Naive thymus-derived CD4-positive, alpha-beta T cell (primary cell): ENCODE results near the gene RSF1. TPM values are rescaled to one million over a fixed set of nuclear protein-coding genes. Genes with fewer than 3 reads are reported as not detected.
A peak's percentile ranks its signal among the peaks of the same experiment; 100 is the strongest.

ENCODE experiments used
- ATAC-seq: fragments of 150-1000 bp; cut with Tn5 transposase; 2 replicates; pipeline ENCODE4 v1.10.0; 2021; ENCODE audit warnings: mild to moderate bottlenecking, moderate library complexity
- CTCF ChIA-PET: fragments of 350-600 bp; sonication (Branson Sonifier 250); formaldehyde crosslinking; loops from one replicate; lab custom pipeline; 2021; ENCODE audit warnings: antibody characterized with exemption; lab: Charles Lee
- POLR2A ChIA-PET: fragments of 350-600 bp; sonication (Branson Sonifier 250); formaldehyde crosslinking; loops from one replicate; lab custom pipeline; 2021; ENCODE audit warnings: antibody characterized with exemption, inconsistent platforms; lab: Charles Lee
- DNase-seq, 9 donors: peaks; one replicate each; pipeline versions ENCODE4 v3.0.0 to v3.0.0-alpha.2; 2020 to 2022; ENCODE audit warnings: mixed read lengths in 1 of 9
- H3K27ac ChIP-seq: one replicate; pipeline ENCODE4 v1.7.0; 2013; ENCODE audit warnings: mild to moderate bottlenecking, low read depth, low read length, moderate library complexity
- H3K27me3 ChIP-seq, 2 donors: one replicate each; pipeline ENCODE4 v1.7.0; 2013; ENCODE audit warnings: low read length in 2 of 2, mild to moderate bottlenecking in 2 of 2, moderate library complexity in 2 of 2; ENCODE audit not compliant: control insufficient read depth in 2 of 2, insufficient read depth in 2 of 2
- H3K36me3 ChIP-seq, 3 experiments: 1 replicate in 2 of 3; 2 replicates in 1 of 3; pipeline ENCODE4 v1.7.0; 2013; ENCODE audit warnings: low read length in 3 of 3, mild to moderate bottlenecking in 3 of 3, moderate library complexity in 1 of 3; ENCODE audit not compliant: insufficient read depth in 3 of 3, control insufficient read depth in 2 of 3
- H3K4me1 ChIP-seq, 2 donors: one replicate each; pipeline ENCODE4 v1.7.0; 2013; ENCODE audit warnings: low read length in 2 of 2, mild to moderate bottlenecking in 2 of 2, moderate library complexity in 1 of 2; ENCODE audit not compliant: control insufficient read depth in 2 of 2, insufficient read depth in 2 of 2
- H3K4me3 ChIP-seq: 2 replicates; pipeline ENCODE4 v1.7.0; 2013; ENCODE audit warnings: mild to moderate bottlenecking, low read length
- H3K9me3 ChIP-seq, 3 experiments: 1 replicate in 2 of 3; 2 replicates in 1 of 3; pipeline ENCODE4 v1.7.0; 2013; ENCODE audit warnings: low read length in 3 of 3; ENCODE audit not compliant: control insufficient read depth in 2 of 3
- H3K27ac Mint-ChIP-seq, 9 donors: one replicate each; pipeline ENCODE4 v1.8.0; 2020 to 2022; ENCODE audit warnings: mixed read lengths in 9 of 9, mild to moderate bottlenecking in 8 of 9, moderate library complexity in 5 of 9, inconsistent platforms in 2 of 9
- H3K27me3 Mint-ChIP-seq, 5 donors: one replicate each; pipeline ENCODE4 v1.8.0; 2021 to 2022; ENCODE audit warnings: mixed read lengths in 5 of 5, mild to moderate bottlenecking in 1 of 5
- H3K36me3 Mint-ChIP-seq, 5 donors: one replicate each; pipeline ENCODE4 v1.8.0; 2020 to 2022; ENCODE audit warnings: mixed read lengths in 5 of 5, mild to moderate bottlenecking in 3 of 5, inconsistent platforms in 1 of 5
- H3K4me1 Mint-ChIP-seq, 7 donors: one replicate each; pipeline ENCODE4 v1.8.0; 2020 to 2022; ENCODE audit warnings: mixed read lengths in 7 of 7, mild to moderate bottlenecking in 3 of 7, inconsistent platforms in 1 of 7
- H3K4me3 Mint-ChIP-seq, 10 donors: one replicate each; pipeline ENCODE4 v1.8.0; 2020 to 2022; ENCODE audit warnings: mild to moderate bottlenecking in 10 of 10, mixed read lengths in 10 of 10, moderate library complexity in 6 of 10, inconsistent platforms in 2 of 10
- H3K9me3 Mint-ChIP-seq, 11 donors: one replicate each; pipeline ENCODE4 v1.8.0; 2020 to 2022; ENCODE audit warnings: mixed read lengths in 11 of 11, mild to moderate bottlenecking in 4 of 11, inconsistent platforms in 1 of 11, moderate library complexity in 1 of 11
- intact Hi-C, 2 donors: fragments of 100-400 bp; cut with micrococcal nuclease; formaldehyde crosslinking; loops; one replicate each; pipeline ENCODE4 v1.15.1; 2023
- polyA plus RNA-seq, 2 donors: library from polyadenylated mRNA; unstranded; fragments of 300-500 nt; fragmentation: Illumina TruSeq; gene quantifications; one replicate each; pipeline ENCODE4 v1.2.3, GENCODE V29; 2021
- total RNA-seq, 6 experiments: library from RNA in 5 of 6; stranded (reverse) in 5 of 6; gene quantifications; 1 replicate in 5 of 6; 2 replicates in 1 of 6; pipeline ENCODE4 v1.2.3 and lab custom pipeline; 2021 to 2026

The RSF1 gene
- total and polyA plus RNA-seq, 7 experiments from 2014 or later: 33.3 to 113 (median 83.5) TPM

GRCh38 chr11:77747381-77747969 lies 73.0 kb downstream of the RSF1 start:
- intact Hi-C loops: no loop called here
- CTCF ChIA-PET: no interaction called here
- no peak overlapping the region for H3K27ac ChIP-seq
- H3K36me3 ChIP-seq: no peaks in the 10 kb centered on the region
- H3K27me3 ChIP-seq: no peaks in the 10 kb centered on the region
- H3K4me1 Mint-ChIP-seq: peaks cover 5 to 43% (median 30%) of the 10 kb centered on the region in 7 donors
- H3K9me3 Mint-ChIP-seq: no peaks in the 10 kb centered on the region
- DNase-seq (no peak), ATAC-seq (no peak)
- no peak overlapping the region for H3K4me3 ChIP-seq
- peaks cover 0 to 36% (median 29%) of the 10 kb centered on the region in 5 donors for H3K36me3 Mint-ChIP-seq
- no peaks in the 10 kb centered on the region for H3K9me3 ChIP-seq
- H3K27ac Mint-ChIP-seq: no peak overlapping the region
- H3K27me3 Mint-ChIP-seq: no peaks in the 10 kb centered on the region
- POLR2A ChIA-PET: no interaction called here
- no peaks in the 10 kb centered on the region for H3K4me1 ChIP-seq
- H3K4me3 Mint-ChIP-seq: no peak overlapping the region

- H3K27ac Mint-ChIP-seq: no peak overlapping the region
- H3K36me3 ChIP-seq: peaks cover 0 to 69% (median 9%) of the 10 kb centered on the region in 3 experiments
- no peak overlapping the region for H3K4me3 ChIP-seq
- intact Hi-C loops: no loop called here
- peaks cover 14 to 66% (median 58%) of the 10 kb centered on the region in 5 donors for H3K36me3 Mint-ChIP-seq
- H3K4me1 Mint-ChIP-seq: peaks cover 0 to 5% (median 0%) of the 10 kb centered on the region in 7 donors
- no peak for DNase-seq
- H3K9me3 Mint-ChIP-seq: peaks cover 0 to 12% (median 6%) of the 10 kb centered on the region in 11 donors
- peaks cover 0 to under 1% (median 0%) of the 10 kb centered on the region in 3 experiments for H3K9me3 ChIP-seq
- no peaks in the 10 kb centered on the region for H3K27me3 Mint-ChIP-seq
- POLR2A ChIA-PET: no interaction called here
- no peak overlapping the region for H3K27ac ChIP-seq
- no peak overlapping the region for H3K4me3 Mint-ChIP-seq
- H3K27me3 ChIP-seq: no peaks in the 10 kb centered on the region
- no peak for ATAC-seq
- CTCF ChIA-PET: no interaction called here
- H3K4me1 ChIP-seq: no peaks in the 10 kb centered on the region
These were observed 84.0 kb downstream of the RSF1 start for GRCh38 chr11:77736473-77736872.

- ATAC-seq (no peak), DNase-seq (no peak)
- no peaks in the 10 kb centered on the region for H3K27me3 Mint-ChIP-seq
- Histone ChIP-seq H3K27me3 (no peaks in the 10 kb centered on the region), H3K9me3 (peaks cover 0 to 10% (median 0%) of the 10 kb centered on the region in 3 experiments), H3K4me3 (no peak overlapping the region), H3K36me3 (peaks cover 0 to 65% (median 0%) of the 10 kb centered on the region in 3 experiments), H3K27ac (no peak overlapping the region), H3K4me1 (no peaks in the 10 kb centered on the region)
- H3K36me3 Mint-ChIP-seq: peaks cover 20 to 72% (median 63%) of the 10 kb centered on the region in 5 donors
- H3K27ac Mint-ChIP-seq: no peak overlapping the region
- POLR2A ChIA-PET: no interaction called here
- intact Hi-C loops: no loop called here
- H3K9me3 Mint-ChIP-seq: peaks cover 3 to 21% (median 13%) of the 10 kb centered on the region in 11 donors
- CTCF ChIA-PET: no interaction called here
- H3K4me1 Mint-ChIP-seq: peaks cover 0 to 8% (median 3%) of the 10 kb centered on the region in 7 donors
- no peak overlapping the region for H3K4me3 Mint-ChIP-seq
These were observed 85.6 kb downstream of the RSF1 start for GRCh38 chr11:77734890-77735289.

DNA sequence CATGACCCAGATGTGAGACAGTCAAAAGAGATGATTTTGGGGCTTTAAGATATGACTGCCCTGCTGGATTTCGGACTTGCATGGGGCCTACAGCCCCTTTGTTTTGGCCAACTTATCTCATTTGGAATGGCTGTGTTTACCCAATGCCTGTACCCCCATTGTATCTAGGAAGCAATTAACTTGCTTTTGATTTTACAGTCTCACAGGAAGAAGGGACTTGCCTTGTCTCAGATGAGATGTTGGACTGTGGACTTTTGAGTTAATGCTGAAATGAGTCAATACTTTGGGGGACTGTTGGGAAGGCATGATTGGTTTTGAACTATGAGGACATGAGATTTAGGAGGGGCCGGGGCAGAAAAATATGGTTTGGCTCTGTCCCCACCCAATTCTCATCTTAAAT lies 88.4 kb downstream of the RSF1 start:
- H3K4me3 ChIP-seq: no peak overlapping the region
- peaks cover 0 to 46% (median 0%) of the 10 kb centered on the region in 3 experiments for H3K36me3 ChIP-seq
- Mint-ChIP-seq H3K27me3 (no peaks in the 10 kb centered on the region), H3K27ac (no peak overlapping the region), H3K4me1 (peaks cover 0 to 8% (median 5%) of the 10 kb centered on the region in 7 donors), H3K36me3 (peaks cover 20 to 66% (median 58%) of the 10 kb centered on the region in 5 donors), H3K4me3 (no peak overlapping the region), H3K9me3 (peaks cover 3 to 21% (median 13%) of the 10 kb centered on the region in 11 donors)
- no peaks in the 10 kb centered on the region for H3K27me3 ChIP-seq
- no peak for ATAC-seq
- no peak overlapping the region for H3K27ac ChIP-seq
- ChIA-PET CTCF (no interaction called here), POLR2A (no interaction called here)
- DNase-seq: no peak
- intact Hi-C loops: no loop called here
- peaks cover 0 to 10% (median 0%) of the 10 kb centered on the region in 3 experiments for H3K9me3 ChIP-seq
- H3K4me1 ChIP-seq: no peaks in the 10 kb centered on the region

DNA sequence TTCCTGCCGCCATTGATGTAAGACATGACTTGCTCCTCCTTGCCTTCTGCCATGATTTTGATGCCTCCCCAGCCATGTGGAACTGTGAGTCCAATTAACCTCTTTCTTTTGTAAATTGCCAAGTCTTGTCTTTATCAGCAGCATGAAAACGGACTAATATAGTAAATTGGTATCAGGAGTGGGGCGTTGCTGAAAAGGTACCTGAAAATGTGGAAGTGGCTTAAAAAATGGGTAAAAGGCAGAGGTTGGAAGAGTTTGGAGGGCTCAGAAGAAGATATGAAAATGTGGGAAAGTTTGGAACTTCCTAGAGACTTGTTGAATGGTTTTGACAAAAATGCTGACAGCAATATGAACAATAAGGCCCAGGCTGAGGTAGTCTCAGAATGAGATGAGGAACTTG lies 89.7 kb downstream of the RSF1 start:
- intact Hi-C loops: no loop called here
- ChIA-PET POLR2A (no interaction called here), CTCF (no interaction called here)
- Mint-ChIP-seq H3K27me3 (no peaks in the 10 kb centered on the region), H3K4me1 (peaks cover 0 to 13% (median 4%) of the 10 kb centered on the region in 7 donors), H3K27ac (peak overlapping the region in 1 of 9 donors; percentile 16), H3K36me3 (peaks cover 13 to 58% (median 50%) of the 10 kb centered on the region in 5 donors), H3K4me3 (peak overlapping the region in 1 of 10 donors; percentile 36), H3K9me3 (peaks cover 3 to 21% (median 13%) of the 10 kb centered on the region in 11 donors)
- Histone ChIP-seq H3K27ac (no peak overlapping the region), H3K36me3 (peaks cover 0 to 35% (median 0%) of the 10 kb centered on the region in 3 experiments), H3K4me1 (no peaks in the 10 kb centered on the region), H3K27me3 (no peaks in the 10 kb centered on the region), H3K9me3 (peaks cover 0 to 10% (median 0%) of the 10 kb centered on the region in 3 experiments), H3K4me3 (no peak overlapping the region)
- no peak for DNase-seq
- no peak for ATAC-seq

- POLR2A ChIA-PET: no interaction called here
- Histone ChIP-seq H3K9me3 (peaks cover 0 to 10% (median 0%) of the 10 kb centered on the region in 3 experiments), H3K27me3 (no peaks in the 10 kb centered on the region), H3K36me3 (peaks cover 4 to 32% (median 7%) of the 10 kb centered on the region in 3 experiments), H3K27ac (no peak overlapping the region), H3K4me3 (no peak overlapping the region), H3K4me1 (no peaks in the 10 kb centered on the region)
- no peaks in the 10 kb centered on the region for H3K27me3 Mint-ChIP-seq
- intact Hi-C loops: no loop called here
- no peak for ATAC-seq
- H3K36me3 Mint-ChIP-seq: peaks cover 7 to 53% (median 48%) of the 10 kb centered on the region in 5 donors
- peaks cover 0 to 18% (median 4%) of the 10 kb centered on the region in 7 donors for H3K4me1 Mint-ChIP-seq
- DNase-seq: no peak
- CTCF ChIA-PET: interaction anchor here (0.6 kb wide), 1 partner anchor 360 kb away, joined by 4 read pairs; no protein-coding TSS in a partner anchor
- H3K27ac Mint-ChIP-seq: no peak overlapping the region
- peaks cover 3 to 21% (median 12%) of the 10 kb centered on the region in 11 donors for H3K9me3 Mint-ChIP-seq
- H3K4me3 Mint-ChIP-seq: no peak overlapping the region
These were observed 91.5 kb downstream of the RSF1 start for GRCh38 chr11:77729063-77729462.
